ENCODE data around the gene NXT2. TPM values are rescaled to one million over a fixed set of nuclear protein-coding genes. Genes with fewer than 3 reads are reported as not detected.

Gene NXT2
- polyA plus RNA-seq, 1 of the 3 experiments (the other 2 are of a cell fraction) = 16.8 TPM

DNA sequence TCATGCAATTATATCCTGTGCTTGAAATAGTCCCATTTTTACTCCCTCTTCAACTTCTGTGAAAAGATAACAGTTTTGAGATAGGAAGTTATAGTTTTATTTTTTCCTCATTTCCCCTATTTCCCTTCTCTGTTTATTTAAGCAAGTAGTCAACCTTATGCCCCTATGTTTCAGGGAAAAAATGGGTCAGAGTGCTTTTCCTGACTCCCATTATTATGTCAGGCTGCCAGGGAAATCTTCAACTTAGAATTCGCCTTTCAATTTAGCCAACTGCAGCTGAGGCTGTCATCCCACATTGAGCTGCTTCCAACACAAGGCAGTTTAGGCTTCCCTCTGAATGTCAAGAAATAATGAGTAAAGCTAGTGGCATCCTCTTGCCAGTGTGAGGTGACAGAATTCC is 42.3 kb downstream of the NXT2 start:
- TF ChIP-seq YY1 (IDR thresholded peaks at IDR 0.05; ENCODE audit: low read depth) = no peak
- no peak for TF ChIP-seq SIN3A (IDR thresholded peaks at IDR 0.05; ENCODE audit: borderline replicate concordance, low read depth, low read length)
- TF ChIP-seq FOSL2 (IDR thresholded peaks at IDR 0.05; ENCODE audit: borderline replicate concordance, low read depth) = no peak
- no peak for TF ChIP-seq EZH2phosphoT487 (IDR thresholded peaks at IDR 0.05; ENCODE audit: borderline replicate concordance, low read depth)
- TF ChIP-seq, protein P1, sequence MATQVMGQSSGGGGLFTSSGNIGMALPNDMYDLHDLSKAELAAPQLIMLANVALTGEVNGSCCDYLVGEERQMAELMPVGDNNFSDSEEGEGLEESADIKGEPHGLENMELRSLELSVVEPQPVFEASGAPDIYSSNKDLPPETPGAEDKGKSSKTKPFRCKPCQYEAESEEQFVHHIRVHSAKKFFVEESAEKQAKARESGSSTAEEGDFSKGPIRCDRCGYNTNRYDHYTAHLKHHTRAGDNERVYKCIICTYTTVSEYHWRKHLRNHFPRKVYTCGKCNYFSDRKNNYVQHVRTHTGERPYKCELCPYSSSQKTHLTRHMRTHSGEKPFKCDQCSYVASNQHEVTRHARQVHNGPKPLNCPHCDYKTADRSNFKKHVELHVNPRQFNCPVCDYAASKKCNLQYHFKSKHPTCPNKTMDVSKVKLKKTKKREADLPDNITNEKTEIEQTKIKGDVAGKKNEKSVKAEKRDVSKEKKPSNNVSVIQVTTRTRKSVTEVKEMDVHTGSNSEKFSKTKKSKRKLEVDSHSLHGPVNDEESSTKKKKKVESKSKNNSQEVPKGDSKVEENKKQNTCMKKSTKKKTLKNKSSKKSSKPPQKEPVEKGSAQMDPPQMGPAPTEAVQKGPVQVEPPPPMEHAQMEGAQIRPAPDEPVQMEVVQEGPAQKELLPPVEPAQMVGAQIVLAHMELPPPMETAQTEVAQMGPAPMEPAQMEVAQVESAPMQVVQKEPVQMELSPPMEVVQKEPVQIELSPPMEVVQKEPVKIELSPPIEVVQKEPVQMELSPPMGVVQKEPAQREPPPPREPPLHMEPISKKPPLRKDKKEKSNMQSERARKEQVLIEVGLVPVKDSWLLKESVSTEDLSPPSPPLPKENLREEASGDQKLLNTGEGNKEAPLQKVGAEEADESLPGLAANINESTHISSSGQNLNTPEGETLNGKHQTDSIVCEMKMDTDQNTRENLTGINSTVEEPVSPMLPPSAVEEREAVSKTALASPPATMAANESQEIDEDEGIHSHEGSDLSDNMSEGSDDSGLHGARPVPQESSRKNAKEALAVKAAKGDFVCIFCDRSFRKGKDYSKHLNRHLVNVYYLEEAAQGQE (IDR thresholded peaks at IDR 0.05; ENCODE audit: low read depth, low read length) = no peak
- no peak for TF ChIP-seq USF2 (IDR thresholded peaks at IDR 0.05; ENCODE audit: borderline replicate concordance, low read depth, low read length)
- Histone ChIP-seq H3K4me3 (ENCODE audit: low read depth in 2 of 2, low read length in 1 of 2) (no peak overlapping the region), H3K27ac (ENCODE audit: low read depth in 2 of 2, low read length in 1 of 2) (no peak overlapping the region), H3K9me3 (no peaks in the 10 kb centered on the region), H3F3A (replicated peaks; ENCODE audit: insufficient read depth) (no peaks in the 10 kb centered on the region), H3K4me1 (ENCODE audit: control insufficient read depth in 1 of 2, insufficient read depth in 2 of 2, low read depth in 1 of 2, low read length in 1 of 2) (no peaks in the 10 kb centered on the region), H4K20me1 (ENCODE audit: insufficient read depth) (no peaks in the 10 kb centered on the region), H3K9ac (no peak overlapping the region), H3K4me2 (no peak overlapping the region), H3K79me2 (ENCODE audit: insufficient read depth) (no peaks in the 10 kb centered on the region), H2AFZ (ENCODE audit: low read depth) (no peak overlapping the region), H3K27me3 (ENCODE audit: insufficient read depth) (peaks cover 23% of the 10 kb centered on the region), H3K36me3 (replicated peaks in 1 of 2; ENCODE audit: control insufficient read depth in 1 of 2, insufficient read depth in 2 of 2, low read length in 1 of 2) (no peaks in the 10 kb centered on the region), H3K9me2 (no peaks in the 10 kb centered on the region)
- CTCF ChIA-PET = no interaction called here
- 0% methylated on average over 1 of the region's 1 CpG for WGBS (ENCODE audit: low lambda C conversion rate)
- DNase-seq = no peak
- POLR2A ChIA-PET = no interaction called here

DNA sequence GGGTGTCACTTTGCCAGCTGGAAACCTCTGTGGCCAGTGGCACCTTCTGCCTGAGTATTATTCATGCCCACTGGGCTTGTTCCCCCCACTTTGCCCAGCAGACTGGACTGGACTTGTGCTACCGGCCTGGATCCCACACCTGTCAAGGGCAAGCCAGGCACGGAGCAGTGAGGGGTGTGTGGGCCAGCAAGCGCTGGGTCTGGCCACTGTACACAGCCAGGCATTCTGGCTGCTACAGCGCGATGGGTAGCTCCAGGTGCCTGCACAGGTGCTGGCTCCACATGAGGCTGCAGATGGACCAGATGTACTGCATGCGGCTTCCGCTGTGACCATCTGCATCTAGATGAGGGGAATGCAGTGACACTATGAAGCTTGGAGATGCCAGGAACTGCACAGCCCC is 48.8 kb downstream of the NXT2 start:
- WGBS (ENCODE audit: low lambda C conversion rate) = 6% methylated on average over 2 of the region's 7 CpGs
- no peak overlapping the region for H3K4me2 ChIP-seq
- H3K27ac ChIP-seq (ENCODE audit: low read depth in 2 of 2, low read length in 1 of 2) = no peak overlapping the region
- ChIA-PET POLR2A (no interaction called here), CTCF (no interaction called here)
- H3F3A ChIP-seq (replicated peaks; ENCODE audit: insufficient read depth) = no peaks in the 10 kb centered on the region
- no peak overlapping the region for H3K4me3 ChIP-seq (ENCODE audit: low read depth in 2 of 2, low read length in 1 of 2)
- no peaks in the 10 kb centered on the region for H3K9me3 ChIP-seq
- DNase-seq = no peak
- no peak overlapping the region for H3K9ac ChIP-seq
- H3K27me3 ChIP-seq (ENCODE audit: insufficient read depth) = peaks cover 37% of the 10 kb centered on the region
- no peaks in the 10 kb centered on the region for H3K4me1 ChIP-seq (ENCODE audit: control insufficient read depth in 1 of 2, insufficient read depth in 2 of 2, low read depth in 1 of 2, low read length in 1 of 2)
- TF ChIP-seq EZH2phosphoT487 (IDR thresholded peaks at IDR 0.05; ENCODE audit: borderline replicate concordance, low read depth) = no peak
- no peak for TF ChIP-seq EP300 (IDR thresholded peaks at IDR 0.05; ENCODE audit: borderline replicate concordance in 1 of 2, low read depth in 1 of 2, low read length in 1 of 2)
- TF ChIP-seq, protein P1 (IDR thresholded peaks at IDR 0.05; ENCODE audit: low read depth, low read length) = no peak
- no peak for TF ChIP-seq RAD21 (IDR thresholded peaks at IDR 0.05; ENCODE audit: low read length)
- TF ChIP-seq MXI1 (IDR thresholded peaks at IDR 0.05; ENCODE audit: low read depth, low read length) = no peak
- no peak for TF ChIP-seq NRF1 (IDR thresholded peaks at IDR 0.05; ENCODE audit: low read depth, low read length)
- no peak for TF ChIP-seq FOXJ3 (CRISPR knock-in tag; IDR thresholded peaks at IDR 0.05)
- no peak for TF ChIP-seq NFIC (IDR thresholded peaks at IDR 0.05; ENCODE audit: borderline replicate concordance)
- TF ChIP-seq CHD2 (IDR thresholded peaks at IDR 0.05; ENCODE audit: low read length, partially characterized antibody) = no peak
- TF ChIP-seq TCF12 (IDR thresholded peaks at IDR 0.05) = no peak
- no peak for TF ChIP-seq RCOR1 (IDR thresholded peaks at IDR 0.05; ENCODE audit: low read length)
- H4K20me1 ChIP-seq (ENCODE audit: insufficient read depth) = no peaks in the 10 kb centered on the region
- H3K9me2 ChIP-seq = no peaks in the 10 kb centered on the region
- H3K36me3 ChIP-seq (replicated peaks in 1 of 2; ENCODE audit: control insufficient read depth in 1 of 2, insufficient read depth in 2 of 2, low read length in 1 of 2) = no peaks in the 10 kb centered on the region
- H3K79me2 ChIP-seq (ENCODE audit: insufficient read depth) = no peaks in the 10 kb centered on the region
- no peak overlapping the region for H2AFZ ChIP-seq (ENCODE audit: low read depth)

Measured in SK-N-SH (cell line).